BLaER1 treated with 17β-estradiol and CSF1 and Interleukin-3, amounts not matched to agents 10 nM and 100 nM (cell line): ENCODE measurements around the gene LRRC55.
A peak's percentile ranks its signal among the peaks of the same experiment; 100 is the strongest.
"Not testable (repeated sequence)": the region's sequence is repeated elsewhere in the genome, so short reads cannot be mapped to it uniquely, and the experiment has no call there.

Experiments
- H3K27ac ChIP-seq, 11 experiments: shearing (Covaris generic); formaldehyde crosslinking; 2 replicates each; pipeline ENCODE4 v1.8.1; 2022
- H3K27me3 ChIP-seq, 11 experiments: shearing (Covaris generic); formaldehyde crosslinking; 2 replicates each; pipeline ENCODE4 v1.8.1; 2022
- H3K36me3 ChIP-seq, 11 experiments: shearing (Covaris generic); formaldehyde crosslinking; 2 replicates each; pipeline ENCODE4 v1.8.1; 2022
- H3K4me1 ChIP-seq, 10 experiments: shearing (Covaris generic); formaldehyde crosslinking; 2 replicates each; pipeline ENCODE4 v1.8.1; 2022
- H3K4me2 ChIP-seq, 11 experiments: shearing (Covaris generic); formaldehyde crosslinking; 2 replicates each; pipeline ENCODE4 v1.8.1; 2022
- H3K4me3 ChIP-seq, 10 experiments: shearing (Covaris generic); formaldehyde crosslinking; 2 replicates each; pipeline ENCODE4 v1.8.1; 2022
- H3K9ac ChIP-seq, 11 experiments: shearing (Covaris generic); formaldehyde crosslinking; 2 replicates each; pipeline ENCODE4 v1.8.1; 2022
- H3K9me3 ChIP-seq, 11 experiments: shearing (Covaris generic); formaldehyde crosslinking; replicated peaks in 1 of 11; 2 replicates each; pipeline ENCODE4 v1.8.1; 2022
- H4K20me1 ChIP-seq, 11 experiments: shearing (Covaris generic); formaldehyde crosslinking; 2 replicates each; pipeline ENCODE4 v1.8.1; 2022
- Cebpa-rat ChIP-seq, 11 experiments: shearing (Covaris generic); IDR thresholded peaks; 2 replicates each; pipeline ENCODE4 v1.8.1; 2022

The LRRC55 gene

GRCh38 chr11:57167125-57167846, 14.5 kb upstream of the LRRC55 start:
- Histone ChIP-seq H3K27me3 (peaks cover 0 to 63% (median 0%) of the 10 kb centered on the region in 11 experiments; a peak in 4 of 22 replicates), H3K4me2 (no peak overlapping the region), H3K9me3 (peaks cover 12 to 26% (median 21%) of the 10 kb centered on the region in 11 experiments), H3K4me1 (peaks cover 0 to 8% (median 6%) of the 10 kb centered on the region in 10 experiments; a peak in 12 of 20 replicates), H3K4me3 (no peak overlapping the region), H4K20me1 (no peaks in the 10 kb centered on the region), H3K9ac (no peak overlapping the region), H3K27ac (no peak overlapping the region), H3K36me3 (no peaks in the 10 kb centered on the region)
- no peak for TF ChIP-seq Cebpa-rat (IDR thresholded peaks at IDR 0.05)

- H3K36me3 ChIP-seq, H4K20me1 ChIP-seq, H3K4me3 ChIP-seq, H3K4me1 ChIP-seq, H3K4me2 ChIP-seq, H3K27ac ChIP-seq, H3K9ac ChIP-seq: not testable (repeated sequence)
- peak in 1 of 11 experiments; percentile 36; a peak in 1 of 22 replicates for TF ChIP-seq Cebpa-rat (IDR thresholded peaks at IDR 0.05)
- Histone ChIP-seq H3K27me3 (peaks cover 0 to 50% (median 0%) of the 10 kb centered on the region in 11 experiments; a peak in 5 of 22 replicates), H3K9me3 (peaks cover 12 to 26% (median 21%) of the 10 kb centered on the region in 11 experiments)
These were observed 11.9 kb upstream of the LRRC55 start for GRCh38 chr11:57169732-57170313.

GRCh38 chr11:57172031-57172430, 9.7 kb upstream of the LRRC55 start:
- no peak overlapping the region for H3K9ac ChIP-seq
- no peak overlapping the region for H3K27ac ChIP-seq
- peaks cover 0 to 59% (median 0%) of the 10 kb centered on the region in 11 experiments; a peak in 5 of 22 replicates for H3K27me3 ChIP-seq
- no peak overlapping the region for H3K4me3 ChIP-seq
- H3K9me3 ChIP-seq, result peaks cover 12 to 26% (median 21%) of the 10 kb centered on the region in 11 experiments
- H4K20me1 ChIP-seq, result no peaks in the 10 kb centered on the region
- H3K4me2 ChIP-seq, result no peak overlapping the region
- H3K36me3 ChIP-seq, result no peaks in the 10 kb centered on the region
- TF ChIP-seq Cebpa-rat (IDR thresholded peaks at IDR 0.05), result no peak
- no peaks in the 10 kb centered on the region for H3K4me1 ChIP-seq

- no peak overlapping the region for H3K27ac ChIP-seq
- no peak overlapping the region for H3K4me2 ChIP-seq
- H3K4me1 ChIP-seq, result no peaks in the 10 kb centered on the region
- peaks cover 3 to 10% (median 6%) of the 10 kb centered on the region in 11 experiments for H3K9me3 ChIP-seq
- no peaks in the 10 kb centered on the region for H4K20me1 ChIP-seq
- H3K4me3 ChIP-seq, result no peak overlapping the region
- H3K27me3 ChIP-seq, result peaks cover 0 to 62% (median 0%) of the 10 kb centered on the region in 11 experiments; a peak in 5 of 22 replicates
- no peak for TF ChIP-seq Cebpa-rat (IDR thresholded peaks at IDR 0.05)
- no peak overlapping the region for H3K9ac ChIP-seq
- no peaks in the 10 kb centered on the region for H3K36me3 ChIP-seq
These were observed 7.1 kb upstream of the LRRC55 start for GRCh38 chr11:57174656-57175055.

DNA sequence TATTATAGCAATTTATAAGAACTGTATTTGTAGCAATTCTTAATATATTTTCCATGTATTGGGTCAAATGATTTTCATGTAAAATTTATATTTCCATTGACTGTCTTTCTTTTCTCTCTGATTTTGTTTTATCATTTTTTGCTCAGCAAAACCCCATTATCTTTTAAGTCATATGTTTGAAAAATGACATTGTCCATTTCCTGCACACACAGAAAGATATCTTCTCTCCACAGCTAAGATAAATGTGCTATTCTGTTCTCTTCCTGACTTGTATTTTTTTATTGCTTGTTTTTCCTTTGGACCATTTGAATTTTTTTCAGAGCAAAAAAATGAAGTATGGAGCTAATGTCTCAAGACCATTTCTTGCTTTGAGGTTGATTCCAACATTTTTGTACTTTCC, 6.3 kb upstream of the LRRC55 start:
- Histone ChIP-seq H3K4me2 (no peak overlapping the region), H3K4me1 (no peaks in the 10 kb centered on the region), H3K9ac (no peak overlapping the region), H3K4me3 (no peak overlapping the region), H3K9me3 (peaks cover 0 to 4% (median 0%) of the 10 kb centered on the region in 11 experiments; a peak in 2 of 22 replicates), H4K20me1 (no peaks in the 10 kb centered on the region), H3K36me3 (no peaks in the 10 kb centered on the region), H3K27ac (no peak overlapping the region), H3K27me3 (peaks cover 0 to 64% (median 0%) of the 10 kb centered on the region in 11 experiments; a peak in 6 of 22 replicates)
- TF ChIP-seq Cebpa-rat (IDR thresholded peaks at IDR 0.05), result no peak

DNA sequence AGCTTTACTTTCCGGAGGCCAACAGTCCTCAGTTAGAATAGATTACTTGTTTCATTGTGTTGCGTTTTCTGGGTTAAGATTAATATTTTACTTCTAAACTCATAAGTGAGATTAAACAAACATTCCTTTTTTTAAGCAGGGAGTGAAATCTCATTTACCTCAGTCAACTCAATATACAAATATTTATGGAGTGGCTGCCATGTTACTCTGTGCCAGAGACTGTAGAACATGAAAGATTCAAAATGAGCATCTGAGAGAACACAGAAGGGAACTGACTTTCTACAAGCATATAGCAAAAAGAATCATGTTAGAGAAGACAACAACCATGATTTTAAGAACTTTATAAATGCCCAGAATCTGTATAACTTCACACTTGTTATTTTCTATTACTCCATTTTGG, 3.4 kb upstream of the LRRC55 start:
- Histone ChIP-seq H3K4me1 (peaks cover 0 to 5% (median 0%) of the 10 kb centered on the region in 10 experiments; a peak in 1 of 20 replicates), H3K27me3 (peaks cover 0 to 60% (median 0%) of the 10 kb centered on the region in 11 experiments; a peak in 7 of 22 replicates), H4K20me1 (no peaks in the 10 kb centered on the region; a peak in 1 of 22 replicates), H3K4me2 (no peak overlapping the region), H3K9ac (no peak overlapping the region), H3K9me3 (peaks cover 0 to 5% (median 0%) of the 10 kb centered on the region in 11 experiments; a peak in 2 of 22 replicates), H3K36me3 (no peaks in the 10 kb centered on the region), H3K27ac (no peak overlapping the region), H3K4me3 (no peak overlapping the region)
- TF ChIP-seq Cebpa-rat (IDR thresholded peaks at IDR 0.05), result no peak

DNA sequence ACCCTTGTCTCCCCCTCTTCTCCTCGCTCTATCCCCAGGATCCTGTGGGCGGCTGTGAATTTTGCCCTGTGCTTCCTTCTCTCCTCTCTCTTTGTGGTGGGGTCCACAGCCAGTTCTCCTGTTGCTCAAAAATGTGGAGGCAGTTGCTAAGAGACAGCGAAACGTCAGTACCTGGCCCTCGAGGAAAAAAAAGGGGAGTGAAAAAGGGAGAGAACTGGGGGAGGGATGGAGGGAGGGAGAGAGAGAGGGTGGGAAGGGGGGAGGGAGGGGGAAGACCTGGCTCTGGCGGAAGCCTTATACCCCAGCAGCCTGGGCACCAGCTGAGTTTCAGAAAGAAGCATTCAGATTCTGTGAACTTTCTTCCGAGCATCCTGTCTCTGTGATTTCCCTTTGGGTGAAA, 2.1 kb upstream of the LRRC55 start:
- H3K9ac ChIP-seq, result no peak overlapping the region
- TF ChIP-seq Cebpa-rat (IDR thresholded peaks at IDR 0.05), result no peak
- H3K36me3 ChIP-seq, result no peaks in the 10 kb centered on the region
- H3K27me3 ChIP-seq, result peaks cover 0 to 64% (median 0%) of the 10 kb centered on the region in 11 experiments; a peak in 7 of 22 replicates
- H3K27ac ChIP-seq, result no peak overlapping the region
- H3K9me3 ChIP-seq, result peaks cover 0 to 5% (median 0%) of the 10 kb centered on the region in 11 experiments; a peak in 2 of 22 replicates
- H4K20me1 ChIP-seq, result no peaks in the 10 kb centered on the region; a peak in 1 of 22 replicates
- no peak overlapping the region for H3K4me3 ChIP-seq
- H3K4me2 ChIP-seq, result no peak overlapping the region
- peaks cover 0 to 5% (median 0%) of the 10 kb centered on the region in 10 experiments; a peak in 1 of 20 replicates for H3K4me1 ChIP-seq

DNA sequence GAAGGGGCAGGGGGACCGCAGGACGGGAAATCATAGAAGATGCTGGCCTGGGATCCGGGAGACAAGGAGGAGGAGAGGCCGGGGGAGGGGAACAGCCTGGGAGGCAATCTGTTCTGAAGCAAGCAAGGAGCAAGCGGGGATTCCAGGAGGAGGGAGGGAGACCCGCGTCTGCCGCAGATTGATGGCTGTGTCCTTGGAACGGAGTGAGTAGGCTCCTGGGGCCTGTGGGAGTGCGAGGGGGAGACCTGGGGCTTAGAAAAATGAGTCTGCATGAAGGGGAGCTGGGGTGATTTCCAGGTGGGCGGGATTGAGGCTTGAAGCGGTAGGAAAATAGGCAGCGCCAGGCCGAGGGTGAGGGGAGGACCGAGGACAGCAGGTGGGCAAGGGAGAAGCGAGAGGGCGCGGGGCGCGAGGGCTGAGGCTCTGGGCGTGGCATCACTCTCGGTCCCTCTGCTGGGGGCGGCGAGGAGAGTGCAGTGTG, 1.6 kb upstream of the LRRC55 start:
- Histone ChIP-seq H3K9ac (no peak overlapping the region), H3K36me3 (no peaks in the 10 kb centered on the region), H3K27me3 (peaks cover 0 to 62% (median 0%) of the 10 kb centered on the region in 11 experiments; a peak in 7 of 22 replicates), H4K20me1 (no peaks in the 10 kb centered on the region; a peak in 1 of 22 replicates), H3K4me1 (peaks cover 0 to 5% (median 0%) of the 10 kb centered on the region in 10 experiments; a peak in 1 of 20 replicates), H3K4me3 (no peak overlapping the region), H3K4me2 (no peak overlapping the region), H3K9me3 (peaks cover 0 to 5% (median 0%) of the 10 kb centered on the region in 11 experiments; a peak in 1 of 22 replicates), H3K27ac (no peak overlapping the region)
- no peak for TF ChIP-seq Cebpa-rat (IDR thresholded peaks at IDR 0.05)

DNA sequence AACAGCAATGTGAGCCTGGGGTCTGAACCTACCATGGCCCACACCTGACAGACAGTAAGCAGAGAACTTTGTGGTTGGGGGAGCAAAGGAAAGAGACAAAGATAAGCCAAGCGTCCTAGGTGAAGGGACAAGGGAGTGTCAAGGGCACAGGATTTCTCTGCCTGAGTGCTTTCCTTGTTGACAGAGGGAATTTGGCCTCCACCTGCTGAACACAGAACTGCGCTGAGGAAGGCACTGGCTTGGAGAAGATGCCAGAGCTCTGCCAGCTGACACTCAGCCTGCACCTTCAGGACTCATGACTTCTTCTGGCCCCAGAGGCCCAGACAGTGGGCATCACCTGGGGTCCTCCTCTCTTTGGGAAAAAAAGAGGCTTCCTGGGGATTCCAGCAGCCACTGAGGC, 789 bp upstream of the LRRC55 start:
- Histone ChIP-seq H3K27me3 (peaks cover 0 to 61% (median 0%) of the 10 kb centered on the region in 11 experiments; a peak in 7 of 22 replicates), H3K9me3 (peaks cover 0 to 5% (median 0%) of the 10 kb centered on the region in 11 experiments; a peak in 1 of 22 replicates), H3K4me3 (no peak overlapping the region), H3K4me2 (no peak overlapping the region), H3K36me3 (no peaks in the 10 kb centered on the region), H3K27ac (no peak overlapping the region), H4K20me1 (no peaks in the 10 kb centered on the region; a peak in 1 of 22 replicates), H3K4me1 (peaks cover 0 to 5% (median 0%) of the 10 kb centered on the region in 10 experiments; a peak in 1 of 20 replicates), H3K9ac (no peak overlapping the region)
- TF ChIP-seq Cebpa-rat (IDR thresholded peaks at IDR 0.05), result no peak
